T-helper 1 cell (primary cell): ENCODE data around the gene ZNF425.
"Not testable (repeated sequence)": the region's sequence is repeated elsewhere in the genome, so short reads cannot be mapped to it uniquely, and the experiment has no call there.

Experiments used
- DNase-seq, 5 donors: peaks; one replicate each; pipeline ENCODE4 v3.0.0-alpha.2; 2012 to 2020

Gene ZNF425

GRCh38 chr7:149130572-149131198 lies 4.6 kb upstream of the ZNF425 start:
- no peak for DNase-seq

- DNase-seq = peak in 4 of 5 donors; percentile 32 to 77 (median 43)
These were observed 640 bp upstream of the ZNF425 start for GRCh38 chr7:149126662-149127266.

- DNase-seq = no peak
These were observed 798 bp downstream of the ZNF425 start for GRCh38 chr7:149125189-149125862.

GRCh38 chr7:149109969-149110368 lies 16.2 kb downstream of the ZNF425 start:
- no peak for DNase-seq

GRCh38 chr7:149104749-149105148 lies 21.4 kb downstream of the ZNF425 start:
- no peak for DNase-seq

- DNase-seq = no peak
These were observed 21.9 kb downstream of the ZNF425 start for GRCh38 chr7:149104214-149104613.

GRCh38 chr7:149103424-149103823 lies 22.7 kb downstream of the ZNF425 start:
- no peak for DNase-seq

- no peak for DNase-seq
These were observed 23.5 kb downstream of the ZNF425 start for GRCh38 chr7:149102666-149103065.

GRCh38 chr7:149100821-149101220 lies 25.3 kb downstream of the ZNF425 start:
- DNase-seq = no peak

- no peak for DNase-seq
These were observed 27.1 kb downstream of the ZNF425 start for GRCh38 chr7:149099058-149099457.

- DNase-seq = no peak
These were observed 29.0 kb downstream of the ZNF425 start for GRCh38 chr7:149097088-149097487.

- no peak for DNase-seq
These were observed 32.9 kb downstream of the ZNF425 start for GRCh38 chr7:149093228-149093627.

- DNase-seq = not testable (repeated sequence)
These were observed 33.9 kb downstream of the ZNF425 start for GRCh38 chr7:149092244-149092643.

- DNase-seq = peak; percentile 82 to 92 (median 86)
These were observed 35.5 kb downstream of the ZNF425 start, which contains the start of gene ZNF786 for GRCh38 chr7:149090397-149091195. TSS of gene ZNF786 (minus strand) at chr7:149090718. CDS start at chr7:149090640, 78 bp downstream.

- no peak for DNase-seq
These were observed 38.7 kb downstream of the ZNF425 start for GRCh38 chr7:149087376-149087775.

GRCh38 chr7:149085866-149086265 lies 40.3 kb downstream of the ZNF425 start:
- no peak for DNase-seq

GRCh38 chr7:149084407-149084806 lies 41.7 kb downstream of the ZNF425 start:
- no peak for DNase-seq

- DNase-seq = no peak
These were observed 44.2 kb downstream of the ZNF425 start for GRCh38 chr7:149081914-149082313.

GRCh38 chr7:149077594-149077993 lies 48.5 kb downstream of the ZNF425 start:
- DNase-seq = no peak

GRCh38 chr7:149075286-149075685 lies 50.8 kb downstream of the ZNF425 start:
- DNase-seq = no peak

- DNase-seq = no peak
These were observed 51.8 kb downstream of the ZNF425 start for GRCh38 chr7:149074116-149074885.

GRCh38 chr7:149072438-149072775 lies 53.7 kb downstream of the ZNF425 start:
- no peak for DNase-seq
